HepG2 (cell line): ENCODE results near the gene EIF1AD. TPM values are rescaled to one million over a fixed set of nuclear protein-coding genes. Genes with fewer than 3 reads are reported as not detected.

ENCODE experiments used
- ATF7 ChIP-seq, 2 experiments: fragments of 450-650 bp in 1 of 2; sonication (generic) in 1 of 2; formaldehyde crosslinking in 1 of 2; IDR thresholded peaks; 2 replicates each; pipeline versions ENCODE4 v1.4.0 to v1.6.1; 2016 to 2020; ENCODE audit warnings: antibody characterized with exemption in 1 of 2, mild to moderate bottlenecking in 1 of 2, missing genetic modification reagents in 1 of 2
- ATF7-NPFF ChIP-seq: sonication (generic); formaldehyde crosslinking; IDR thresholded peaks from 2 replicates; pipeline ENCODE4 v1.8.1; 2023; ENCODE audit warnings: mild to moderate bottlenecking, low read depth, missing genetic modification reagents, moderate library complexity
- CBX5 ChIP-seq: sonication (generic); formaldehyde crosslinking; IDR thresholded peaks from 2 replicates; pipeline ENCODE4 v1.4.0; 2020; ENCODE audit warnings: missing genetic modification reagents, borderline replicate concordance
- CSRNP1 ChIP-seq: sonication (generic); formaldehyde crosslinking; IDR thresholded peaks from 2 replicates; pipeline ENCODE4 v1.8.1; 2023; ENCODE audit warnings: mild to moderate bottlenecking, missing genetic modification reagents
- CTCF ChIP-seq: sonication (generic); formaldehyde crosslinking; IDR thresholded peaks from 2 replicates; pipeline ENCODE4 v1.5.0; 2020; ENCODE audit warnings: mild to moderate bottlenecking, missing genetic modification reagents, moderate library complexity
- EED ChIP-seq: sonication (generic); formaldehyde crosslinking; IDR thresholded peaks from 2 replicates; pipeline ENCODE4 v1.5.0; 2020; ENCODE audit warnings: mild to moderate bottlenecking, missing genetic modification reagents
- ELF4 ChIP-seq: sonication (generic); formaldehyde crosslinking; IDR thresholded peaks from 2 replicates; pipeline ENCODE4 v1.5.0; 2020; ENCODE audit warnings: missing genetic modification reagents, mild to moderate bottlenecking, moderate library complexity, borderline replicate concordance
- HDAC6 ChIP-seq: fragments of 200-600 bp; sonication (generic); IDR thresholded peaks from 2 replicates; pipeline ENCODE4 v1.7.0; 2017; ENCODE audit warnings: mild to moderate bottlenecking, antibody characterized with exemption, low read length, low read depth
- HMGXB3 ChIP-seq: sonication (generic); formaldehyde crosslinking; IDR thresholded peaks from 2 replicates; pipeline ENCODE4 v1.4.0; 2020; ENCODE audit warnings: missing genetic modification reagents, borderline replicate concordance
- HOXA9 ChIP-seq: sonication (generic); formaldehyde crosslinking; IDR thresholded peaks from 2 replicates; pipeline ENCODE4 v1.8.1; 2022; ENCODE audit warnings: missing genetic modification reagents, mild to moderate bottlenecking, moderate library complexity, borderline replicate concordance
- KAT7 ChIP-seq: IDR thresholded peaks from 2 replicates; pipeline ENCODE4 v1.6.1; 2018; ENCODE audit warnings: borderline replicate concordance, missing compliant biosample characterization
- MAFK ChIP-seq, 2 experiments: IDR thresholded peaks in 1 of 2; conservative IDR thresholded peaks in 1 of 2; 2 replicates each; pipeline ENCODE4 v1.6.1; 2011; ENCODE audit warnings: improper control_type of control experiment in 2 of 2, low read length in 2 of 2
- NBN ChIP-seq: fragments of 450-650 bp; conservative IDR thresholded peaks from 2 replicates; pipeline ENCODE4 v1.6.1; 2017
- NKX3-1 ChIP-seq: sonication (generic); formaldehyde crosslinking; IDR thresholded peaks from 2 replicates; pipeline ENCODE4 v1.5.0; 2020; ENCODE audit warnings: missing genetic modification reagents
- POLR2AphosphoS5 ChIP-seq: IDR thresholded peaks from 2 replicates; pipeline ENCODE4 v1.6.1; 2012; ENCODE audit warnings: low read depth, low read length
- RNF2 ChIP-seq: fragments of 450-650 bp; conservative IDR thresholded peaks from 2 replicates; pipeline ENCODE4 v1.6.1; 2016; ENCODE audit warnings: low read depth
- RXRA ChIP-seq: sonication (generic); formaldehyde crosslinking; IDR thresholded peaks from 2 replicates; pipeline ENCODE4 v1.5.1; 2020; ENCODE audit warnings: missing genetic modification reagents
- ZFX ChIP-seq: sonication (generic); formaldehyde crosslinking; IDR thresholded peaks from 2 replicates; pipeline ENCODE4 v1.4.0; 2020; ENCODE audit warnings: mild to moderate bottlenecking, low read depth, missing genetic modification reagents, moderate library complexity
- ZNF234 ChIP-seq: sonication (generic); formaldehyde crosslinking; conservative IDR thresholded peaks from 2 replicates; pipeline ENCODE4 v1.5.1; 2020; ENCODE audit warnings: mild to moderate bottlenecking, missing genetic modification reagents
- ZNF263 ChIP-seq: sonication (generic); formaldehyde crosslinking; IDR thresholded peaks from 2 replicates; pipeline ENCODE4 v1.4.0; 2020; ENCODE audit warnings: missing genetic modification reagents
- ZNF441 ChIP-seq: sonication (generic); formaldehyde crosslinking; IDR thresholded peaks from 2 replicates; pipeline ENCODE4 v1.7.0; 2021; ENCODE audit warnings: missing genetic modification reagents, borderline replicate concordance
- polyA plus RNA-seq, 8 experiments: library from polyadenylated mRNA; depleted of rRNA in 3 of 8; stranded (reverse) in 7 of 8; unstranded in 1 of 8; fragments of >200 nt; fragmentation: Illumina TruSeq in 4 of 8; extraction: Trizol in 4 of 8; gene quantifications; 2 replicates each; pipeline versions ENCODE4 v1.2.1 to v1.2.3, GENCODE V29; 2011 to 2016; ENCODE audit warnings: low read depth in 4 of 8, missing spikeins in 1 of 8, mixed read lengths in 1 of 8; ENCODE audit not compliant: insufficient read depth in 1 of 8
- total RNA-seq, 5 experiments: library from RNA; depleted of rRNA; stranded (reverse); fragments of >200 nt; fragmentation: Illumina TruSeq; extraction: Trizol; gene quantifications; 2 replicates each; pipeline ENCODE4 v1.2.3, GENCODE V29; 2016; ENCODE audit warnings: low read depth in 1 of 5

EIF1AD gene
- total and polyA plus RNA-seq, 2 of the 13 experiments (the other 11 are each of a cell fraction or from before 2014, with no cell fraction given) = 18.2 to 30.8 TPM

- TF ChIP-seq NKX3-1 (CRISPR knock-in tag) (0 out of 2 replicates have a peak, but pooled peaks have one; percentile 70), KAT7 (CRISPR knock-in tag) (peak; percentile 88), ATF7 (IDR thresholded peaks at IDR 0.05) (no peak), ATF7 (CRISPR knock-in tag; IDR thresholded peaks at IDR 0.05) (peak; percentile 78; the same call in 1 of the 2 replicates), ZNF234 (peak; percentile 73), EED (CRISPR knock-in tag) (peak; percentile 67; the same call in 1 of the 2 replicates), MAFK (conservative IDR thresholded peaks at IDR 0.05 in 1 of 2, IDR thresholded peaks at IDR 0.05 in 1 of 2; ENCODE audit: low read length in 2 of 2) (no peak), RXRA (CRISPR knock-in tag) (peak; percentile 85), HMGXB3 (CRISPR knock-in tag) (peak; percentile 46; the same call in 1 of the 2 replicates), RNF2 (peak; percentile 91), ZNF263 (CRISPR knock-in tag) (no peak; the same call in 1 of the 2 replicates), HDAC6 (no peak), NBN (no peak), POLR2AphosphoS5 (peak; percentile 88), ELF4 (CRISPR knock-in tag) (peak; percentile 94; the same call in 1 of the 2 replicates), ATF7-NPFF (CRISPR knock-in tag) (peak; percentile 62; the same call in 1 of the 2 replicates), ZFX (CRISPR knock-in tag) (peak; percentile 99), HOXA9 (CRISPR knock-in tag) (peak; percentile 44; the same call in 1 of the 2 replicates), CSRNP1 (CRISPR knock-in tag) (peak; percentile 55; the same call in 1 of the 2 replicates), CBX5 (CRISPR knock-in tag) (peak; percentile 87; the same call in 1 of the 2 replicates), CTCF (CRISPR knock-in tag) (peak; percentile 44; the same call in 1 of the 2 replicates), ZNF441 (CRISPR knock-in tag) (peak; percentile 34; the same call in 1 of the 2 replicates)
Measured at GRCh38 chr11:66001942-66002647, at the start of gene EIF1AD, which contains the start of gene BANF1 (continued).
